GM12865 (cell line): Measurements from ENCODE around the gene EHD4.
A peak's percentile ranks its signal among the peaks of the same experiment; 100 is the strongest.

Experiments
- DNase-seq: peaks from one replicate; pipeline ENCODE4 v3.0.0; 2010; ENCODE audit warnings: low read depth
- H3K4me3 ChIP-seq: 2 replicates; pipeline ENCODE4 v1.5.1; 2011; ENCODE audit warnings: mild to moderate bottlenecking, low read depth, low read length, control low read depth
- CTCF ChIP-seq: IDR thresholded peaks from 2 replicates; pipeline ENCODE4 v1.5.1; 2011; ENCODE audit warnings: low read length, control low read depth, low read depth, inconsistent platforms; ENCODE audit not compliant: insufficient read depth; ENCODE audit errors: missing control alignments

EHD4 gene

GRCh38 chr15:41932511-41933289 is 39.7 kb downstream of the EHD4 start:
- no peak overlapping the region for H3K4me3 ChIP-seq
- DNase-seq: no peak
- no peak for TF ChIP-seq CTCF

- TF ChIP-seq CTCF: no peak
- no peak for DNase-seq
- no peak overlapping the region for H3K4me3 ChIP-seq
These were observed 40.3 kb downstream of the EHD4 start for GRCh38 chr15:41932101-41932500.

GRCh38 chr15:41930867-41931222 is 41.5 kb downstream of the EHD4 start:
- H3K4me3 ChIP-seq: no peak overlapping the region
- TF ChIP-seq CTCF: no peak
- no peak for DNase-seq

GRCh38 chr15:41930221-41930866 is 42.0 kb downstream of the EHD4 start:
- peak; percentile 13 for DNase-seq
- no peak overlapping the region for H3K4me3 ChIP-seq
- TF ChIP-seq CTCF: no peak

- no peak overlapping the region for H3K4me3 ChIP-seq
- no peak for TF ChIP-seq CTCF
- DNase-seq: peak; percentile 85
These were observed 43.4 kb downstream of the EHD4 start for GRCh38 chr15:41928637-41929620.

- DNase-seq: no peak
- TF ChIP-seq CTCF: no peak
- no peak overlapping the region for H3K4me3 ChIP-seq
These were observed 44.3 kb downstream of the EHD4 start for GRCh38 chr15:41928100-41928499.
